ACC112 (cell line): Measurements from ENCODE around the gene TAF3.

ENCODE experiments used
- H2AFZ ChIP-seq: fragments of 200-600 bp; sonication (generic); one replicate; pipeline ENCODE4 v1.6.0; 2017; ENCODE audit warnings: antibody characterized with exemption, low read length; ENCODE audit not compliant: unreplicated experiment
- H3K27ac ChIP-seq: fragments of 200-600 bp; sonication (generic); 2 replicates; pipeline ENCODE4 v1.5.1; 2014; ENCODE audit warnings: low read depth, mild to moderate bottlenecking, antibody characterized with exemption, low read length, moderate library complexity
- H3K27me3 ChIP-seq: fragments of 200-600 bp; sonication (generic); 2 replicates; pipeline ENCODE4 v1.6.1; 2014; ENCODE audit warnings: mild to moderate bottlenecking, antibody characterized with exemption, low read length, moderate library complexity, mixed read lengths; ENCODE audit not compliant: insufficient read depth
- H3K36me3 ChIP-seq: fragments of 200-600 bp; sonication (generic); 2 replicates; pipeline ENCODE4 v1.6.1; 2016; ENCODE audit warnings: mild to moderate bottlenecking, antibody characterized with exemption, low read length, moderate library complexity, mixed read lengths; ENCODE audit not compliant: insufficient read depth
- H3K4me1 ChIP-seq: fragments of 200-600 bp; sonication (generic); one replicate; pipeline ENCODE4 v1.6.1; 2016; ENCODE audit warnings: low read length, mixed read lengths; ENCODE audit not compliant: insufficient read depth, unreplicated experiment, control insufficient read depth
- H3K4me3 ChIP-seq: fragments of 200-600 bp; sonication (generic); 2 replicates; pipeline ENCODE4 v1.5.1; 2014; ENCODE audit warnings: mild to moderate bottlenecking, low read depth, low read length
- H3K79me2 ChIP-seq: fragments of 200-600 bp; sonication (generic); one replicate; pipeline ENCODE4 v1.6.0; 2016; ENCODE audit warnings: low read length; ENCODE audit not compliant: control insufficient read depth, unreplicated experiment, insufficient read depth

TAF3 gene

DNA sequence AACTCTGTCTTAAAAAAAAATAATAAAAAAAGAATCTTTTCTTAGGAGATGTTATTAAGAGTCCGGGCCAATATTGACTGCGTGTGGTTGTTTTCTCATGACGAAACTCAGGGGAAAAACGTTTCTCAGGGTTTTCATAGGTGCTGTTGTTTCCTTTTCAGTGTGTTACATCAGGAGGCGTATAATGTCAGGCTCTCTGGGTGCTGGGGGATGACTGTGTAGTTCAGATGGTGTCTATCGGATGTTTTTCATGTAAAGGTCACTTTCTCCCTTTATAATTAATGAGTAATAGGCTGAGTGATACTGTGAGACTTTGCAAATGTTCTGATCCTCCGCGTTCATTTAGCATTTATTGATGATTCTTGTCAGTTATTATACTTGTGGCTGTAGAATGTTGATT is 84.1 kb downstream of the TAF3 start:
- no peak overlapping the region for H3K27ac ChIP-seq
- no peak overlapping the region for H2AFZ ChIP-seq
- peaks cover 2% of the 10 kb centered on the region for H3K79me2 ChIP-seq
- no peaks in the 10 kb centered on the region for H3K36me3 ChIP-seq
- H3K4me3 ChIP-seq: no peak overlapping the region
- no peaks in the 10 kb centered on the region for H3K4me1 ChIP-seq
- no peaks in the 10 kb centered on the region for H3K27me3 ChIP-seq

DNA sequence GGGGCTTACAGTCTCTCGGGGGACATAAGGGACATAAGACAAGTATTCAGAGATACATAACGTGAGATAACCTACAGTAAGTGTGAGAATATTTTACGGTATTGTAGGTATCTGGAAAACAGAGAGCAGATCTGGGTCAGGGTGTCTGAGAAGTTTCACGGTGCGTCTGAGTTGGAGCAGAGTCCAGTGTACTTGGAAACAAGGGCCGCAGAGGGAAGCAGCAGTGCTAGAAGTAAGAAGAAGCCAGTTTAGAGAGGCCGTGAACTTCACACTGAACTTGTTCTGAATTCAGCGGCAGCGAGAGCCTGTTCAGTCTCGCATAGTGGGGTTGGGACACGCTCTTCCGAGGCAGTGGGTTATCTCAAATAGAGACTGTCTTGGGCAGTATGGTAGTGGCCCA is 85.5 kb downstream of the TAF3 start:
- Histone ChIP-seq H3K27me3 (no peaks in the 10 kb centered on the region), H3K79me2 (peaks cover 2% of the 10 kb centered on the region), H3K36me3 (no peaks in the 10 kb centered on the region), H3K27ac (no peak overlapping the region), H3K4me3 (no peak overlapping the region), H3K4me1 (no peaks in the 10 kb centered on the region), H2AFZ (no peak overlapping the region)

DNA sequence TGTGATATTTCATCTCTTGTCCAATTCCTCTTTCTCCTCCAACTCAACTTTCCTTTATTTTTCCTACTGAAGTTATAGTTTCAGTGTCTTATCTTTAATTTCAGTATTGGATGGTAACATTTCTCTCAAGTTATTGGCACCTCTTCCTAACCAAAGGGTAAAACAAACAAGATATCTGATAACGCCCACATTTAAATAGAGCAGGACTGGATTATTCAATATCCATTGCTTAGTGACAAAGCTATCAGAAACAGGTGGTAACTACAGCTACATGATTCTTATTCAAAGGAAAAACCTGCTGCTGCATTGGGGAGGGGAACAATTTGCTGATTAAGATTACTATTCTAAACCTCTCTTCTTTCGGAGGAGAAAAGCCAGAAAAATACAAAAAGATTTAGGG is 87.8 kb downstream of the TAF3 start:
- Histone ChIP-seq H3K27ac (no peak overlapping the region), H3K27me3 (no peaks in the 10 kb centered on the region), H3K4me1 (no peaks in the 10 kb centered on the region), H3K36me3 (no peaks in the 10 kb centered on the region), H3K4me3 (no peak overlapping the region), H2AFZ (no peak overlapping the region), H3K79me2 (peaks cover 2% of the 10 kb centered on the region)

DNA sequence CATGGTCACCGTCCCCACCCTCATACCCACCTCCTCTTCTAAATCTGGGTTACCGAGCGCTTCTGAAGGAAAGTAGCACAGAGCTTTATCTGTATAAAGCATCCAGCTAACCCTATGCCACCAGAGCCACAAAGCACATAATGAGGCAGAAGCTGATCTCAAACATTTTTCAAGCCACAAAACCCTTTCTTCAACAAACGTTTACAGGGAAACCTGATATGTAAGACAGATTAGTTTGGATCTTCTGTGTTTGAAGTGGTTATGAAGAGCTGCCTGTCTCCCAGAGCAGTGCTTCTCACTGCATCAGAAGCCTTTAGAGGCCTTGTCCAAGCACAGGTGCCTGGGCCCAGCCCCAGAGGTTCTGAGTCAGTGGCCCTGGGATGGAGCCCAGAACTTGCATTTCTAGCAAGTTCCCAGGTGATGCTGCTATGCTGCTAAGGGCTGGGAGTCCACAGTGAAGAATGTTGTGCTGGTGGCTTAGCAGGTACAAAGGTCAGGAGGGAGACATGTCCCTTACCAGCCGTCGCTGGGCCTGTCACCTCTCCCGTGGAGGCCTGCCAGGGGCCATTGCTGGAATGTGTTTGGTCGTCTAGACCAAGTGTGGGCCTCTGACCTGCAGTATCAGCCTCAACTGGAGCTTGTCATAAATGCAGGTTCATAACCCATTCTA is 90.4 kb downstream of the TAF3 start:
- H3K4me3 ChIP-seq: no peak overlapping the region
- H3K4me1 ChIP-seq: no peaks in the 10 kb centered on the region
- H3K79me2 ChIP-seq: no peaks in the 10 kb centered on the region
- H3K27ac ChIP-seq: no peak overlapping the region
- no peaks in the 10 kb centered on the region for H3K27me3 ChIP-seq
- no peaks in the 10 kb centered on the region for H3K36me3 ChIP-seq
- no peak overlapping the region for H2AFZ ChIP-seq

DNA sequence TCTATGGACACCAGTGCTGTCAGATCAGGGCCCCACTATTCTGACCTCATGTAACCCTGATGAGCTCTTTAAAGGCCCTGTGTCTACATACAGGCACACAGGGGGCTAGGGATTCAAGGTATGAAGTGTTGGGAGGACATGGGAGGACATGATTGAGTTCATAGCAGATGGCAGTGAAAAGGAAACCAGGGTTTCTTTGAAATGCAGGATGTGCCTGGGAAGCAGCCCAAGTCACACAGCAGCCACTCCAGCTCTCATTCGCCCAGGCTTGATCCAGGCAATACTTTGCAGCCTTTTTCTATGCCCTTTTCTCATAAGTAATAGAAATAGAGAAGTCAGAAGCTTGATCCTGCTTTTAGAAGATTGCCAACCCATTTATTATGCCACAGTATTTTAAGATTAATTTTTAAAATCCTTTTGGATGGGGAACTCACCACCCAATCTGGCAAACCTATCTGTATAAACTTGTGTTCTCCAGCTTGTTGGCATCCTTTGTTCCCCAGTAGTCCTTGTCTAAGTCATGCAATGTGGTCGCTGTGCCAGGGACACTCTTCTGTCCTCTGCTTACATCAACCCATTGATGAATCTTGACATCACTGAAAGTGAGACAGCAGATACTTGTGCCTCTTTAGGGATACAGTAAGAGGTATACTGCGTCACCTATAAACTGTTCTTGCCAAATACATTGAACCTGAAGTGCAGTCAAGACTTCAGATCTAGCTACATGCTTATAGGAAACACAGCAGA is 95.0 kb downstream of the TAF3 start:
- H2AFZ ChIP-seq: no peak overlapping the region
- H3K79me2 ChIP-seq: no peaks in the 10 kb centered on the region
- no peaks in the 10 kb centered on the region for H3K4me1 ChIP-seq
- H3K27me3 ChIP-seq: no peaks in the 10 kb centered on the region
- no peak overlapping the region for H3K27ac ChIP-seq
- no peak overlapping the region for H3K4me3 ChIP-seq
- H3K36me3 ChIP-seq: no peaks in the 10 kb centered on the region

DNA sequence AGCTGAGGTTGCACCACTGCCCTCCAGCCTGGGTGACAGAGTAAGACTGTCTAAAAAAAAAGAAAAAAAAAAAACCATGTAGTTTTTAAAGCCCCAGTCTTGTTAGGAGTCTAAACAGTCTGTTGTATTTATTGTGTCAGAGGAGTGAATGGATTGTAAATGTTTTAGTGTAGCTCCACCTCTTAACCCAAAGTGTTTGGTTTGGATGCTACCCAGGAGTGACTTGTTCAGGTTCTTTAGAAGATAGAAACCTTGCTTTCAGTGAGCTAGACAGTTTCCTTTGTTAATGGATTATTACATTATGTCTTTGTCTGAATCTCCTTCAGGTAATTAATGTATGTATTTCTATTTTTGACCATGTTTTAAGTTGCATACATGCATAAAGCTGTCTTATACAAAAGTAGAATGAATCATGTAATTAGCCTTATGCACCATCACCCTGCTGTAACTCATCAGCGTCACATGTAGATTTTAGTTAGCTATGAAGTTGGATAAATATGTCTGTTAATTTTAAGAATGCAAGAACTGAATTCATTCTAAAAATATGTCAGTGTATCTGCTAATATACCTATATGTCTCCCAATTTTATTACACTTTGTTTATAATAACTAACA is 97.7 kb downstream of the TAF3 start:
- no peak overlapping the region for H2AFZ ChIP-seq
- H3K79me2 ChIP-seq: no peaks in the 10 kb centered on the region
- H3K4me3 ChIP-seq: no peak overlapping the region
- H3K4me1 ChIP-seq: no peaks in the 10 kb centered on the region
- no peaks in the 10 kb centered on the region for H3K36me3 ChIP-seq
- H3K27me3 ChIP-seq: no peaks in the 10 kb centered on the region
- H3K27ac ChIP-seq: no peak overlapping the region

DNA sequence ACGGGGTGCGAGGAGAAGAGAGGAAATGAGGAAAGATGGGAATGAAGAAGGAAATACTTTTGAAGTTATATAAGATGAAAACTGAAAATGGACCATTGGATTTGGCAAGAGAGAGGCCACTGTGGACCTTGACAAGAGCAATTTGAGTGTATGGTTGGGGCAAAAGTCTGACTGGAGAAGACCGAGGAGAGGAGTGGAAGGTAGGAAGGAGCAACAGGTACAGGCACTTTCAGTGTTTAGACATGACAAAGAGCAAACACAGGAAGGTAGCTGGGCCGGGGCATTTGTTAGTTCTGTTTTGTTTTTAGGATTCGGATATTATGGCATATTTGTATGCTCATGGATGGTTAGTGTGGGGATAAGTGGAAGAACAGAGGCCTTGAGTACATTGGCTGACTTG is 99.4 kb downstream of the TAF3 start:
- H3K4me1 ChIP-seq: no peaks in the 10 kb centered on the region
- H3K36me3 ChIP-seq: no peaks in the 10 kb centered on the region
- H3K79me2 ChIP-seq: no peaks in the 10 kb centered on the region
- H2AFZ ChIP-seq: no peak overlapping the region
- no peak overlapping the region for H3K27ac ChIP-seq
- no peak overlapping the region for H3K4me3 ChIP-seq
- H3K27me3 ChIP-seq: no peaks in the 10 kb centered on the region

DNA sequence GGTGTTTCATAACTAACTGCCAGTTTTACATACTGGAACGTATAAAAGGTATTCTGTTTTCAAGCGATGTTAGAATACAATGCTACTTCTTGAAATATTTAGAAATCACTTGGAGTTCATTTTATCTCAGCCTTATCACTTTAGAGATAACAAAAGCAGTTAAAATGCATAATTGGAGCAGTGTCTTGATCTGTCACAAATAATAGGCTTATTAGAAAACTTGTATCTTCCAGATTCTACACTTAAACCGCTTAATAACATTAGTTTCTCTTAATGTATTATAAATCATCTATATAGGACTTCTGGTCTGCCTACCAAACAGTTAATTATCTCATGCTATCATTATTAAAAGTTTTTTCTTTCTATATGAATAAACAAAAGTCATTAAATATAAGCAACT is 104.4 kb downstream of the TAF3 start:
- Histone ChIP-seq H3K27me3 (no peaks in the 10 kb centered on the region), H3K4me3 (no peak overlapping the region), H3K27ac (no peak overlapping the region), H2AFZ (no peak overlapping the region), H3K36me3 (no peaks in the 10 kb centered on the region), H3K4me1 (no peaks in the 10 kb centered on the region), H3K79me2 (no peaks in the 10 kb centered on the region)

DNA sequence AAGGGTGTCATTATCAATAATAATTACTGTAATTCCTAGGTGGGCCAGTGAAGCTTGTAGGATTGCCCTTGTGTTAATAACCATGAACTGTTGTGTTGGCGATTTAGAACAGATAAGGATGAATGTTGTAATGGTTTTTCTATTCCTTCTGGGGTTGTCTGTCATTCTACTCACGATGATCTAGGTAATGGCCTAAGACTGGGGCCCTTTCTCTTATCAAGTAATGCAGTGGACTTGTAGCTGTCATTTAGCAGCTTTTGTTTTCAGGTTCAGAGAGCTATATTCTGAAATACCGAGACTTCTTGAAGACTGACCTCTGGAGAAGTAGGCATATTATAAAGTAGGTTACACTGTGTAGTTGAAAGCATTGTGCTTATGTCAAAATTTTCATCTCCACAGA is 110.2 kb downstream of the TAF3 start:
- H3K27me3 ChIP-seq: no peaks in the 10 kb centered on the region
- H3K36me3 ChIP-seq: no peaks in the 10 kb centered on the region
- no peaks in the 10 kb centered on the region for H3K79me2 ChIP-seq
- H2AFZ ChIP-seq: no peak overlapping the region
- no peak overlapping the region for H3K4me3 ChIP-seq
- H3K4me1 ChIP-seq: no peaks in the 10 kb centered on the region
- no peak overlapping the region for H3K27ac ChIP-seq

DNA sequence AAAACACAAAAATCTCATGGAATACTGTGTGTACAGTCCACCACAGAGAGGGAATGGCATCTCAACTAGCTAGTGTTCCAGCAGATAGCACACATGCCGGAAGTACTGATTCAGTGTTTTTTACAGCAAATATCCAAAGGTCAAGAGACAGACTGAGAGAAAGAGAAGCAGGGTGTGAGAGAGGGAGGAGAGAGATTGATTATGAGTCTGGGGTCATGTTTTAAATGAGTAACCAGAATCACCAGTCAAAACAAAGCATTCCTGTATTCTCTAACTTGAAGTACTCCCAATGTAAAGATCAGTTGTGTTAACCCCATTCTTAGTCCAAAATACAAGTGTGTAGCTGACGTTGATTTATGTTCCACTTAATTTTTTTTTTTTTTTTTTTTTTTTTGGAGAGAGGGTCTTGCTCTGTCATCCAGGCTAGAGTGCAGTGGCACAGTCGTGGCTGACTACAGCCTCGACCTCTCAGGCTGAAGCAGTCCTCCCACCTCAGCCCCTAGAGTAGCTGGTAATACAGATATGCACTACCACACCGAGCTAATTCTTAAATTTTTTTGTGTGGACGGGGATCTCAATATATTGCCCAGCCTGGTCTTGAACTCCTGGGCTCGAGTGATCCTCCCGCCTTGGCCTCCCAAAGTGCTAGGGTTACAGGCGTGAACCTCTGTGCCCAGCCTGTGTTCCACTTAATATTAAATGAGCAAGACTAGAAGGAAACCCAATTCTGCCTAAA is 114.2 kb downstream of the TAF3 start:
- Histone ChIP-seq H2AFZ (no peak overlapping the region), H3K4me1 (no peaks in the 10 kb centered on the region), H3K27me3 (no peaks in the 10 kb centered on the region), H3K27ac (no peak overlapping the region), H3K4me3 (no peak overlapping the region), H3K36me3 (no peaks in the 10 kb centered on the region), H3K79me2 (no peaks in the 10 kb centered on the region)
